HuH-7 (cell line): ENCODE data around the gene IFNA10.
"Not testable (repeated sequence)": the region's sequence is repeated elsewhere in the genome, so short reads cannot be mapped to it uniquely, and the experiment has no call there.

Experiments
- DNase-seq: peaks from one replicate; pipeline ENCODE4 v3.0.0; 2011; ENCODE audit warnings: low spot score

The IFNA10 gene

DNA sequence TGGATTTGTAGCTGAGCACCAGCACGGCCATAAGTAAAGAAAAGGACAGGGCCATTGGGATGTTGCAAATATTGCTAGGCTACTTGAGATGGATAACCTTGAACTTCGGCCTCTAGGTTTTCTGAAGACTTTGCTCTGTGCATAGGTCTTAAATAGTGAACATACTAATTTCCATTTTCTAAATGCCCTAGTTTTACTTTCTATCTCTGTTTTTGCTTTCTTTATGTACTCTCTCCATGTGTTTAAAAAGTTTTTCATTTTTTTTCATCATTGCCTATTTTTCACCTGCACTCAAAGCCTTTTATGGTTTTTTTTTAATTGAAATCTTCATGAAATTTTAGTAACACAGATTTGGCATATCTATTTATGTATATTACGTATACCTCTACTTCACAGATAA lies at the start of gene IFNA10:
Gene IFNA10 (minus strand): TSS at position 101 of the 400 bp plus-strand sequence. CDS start 46 bp downstream, at position 55.
- not testable (repeated sequence) for DNase-seq

DNA sequence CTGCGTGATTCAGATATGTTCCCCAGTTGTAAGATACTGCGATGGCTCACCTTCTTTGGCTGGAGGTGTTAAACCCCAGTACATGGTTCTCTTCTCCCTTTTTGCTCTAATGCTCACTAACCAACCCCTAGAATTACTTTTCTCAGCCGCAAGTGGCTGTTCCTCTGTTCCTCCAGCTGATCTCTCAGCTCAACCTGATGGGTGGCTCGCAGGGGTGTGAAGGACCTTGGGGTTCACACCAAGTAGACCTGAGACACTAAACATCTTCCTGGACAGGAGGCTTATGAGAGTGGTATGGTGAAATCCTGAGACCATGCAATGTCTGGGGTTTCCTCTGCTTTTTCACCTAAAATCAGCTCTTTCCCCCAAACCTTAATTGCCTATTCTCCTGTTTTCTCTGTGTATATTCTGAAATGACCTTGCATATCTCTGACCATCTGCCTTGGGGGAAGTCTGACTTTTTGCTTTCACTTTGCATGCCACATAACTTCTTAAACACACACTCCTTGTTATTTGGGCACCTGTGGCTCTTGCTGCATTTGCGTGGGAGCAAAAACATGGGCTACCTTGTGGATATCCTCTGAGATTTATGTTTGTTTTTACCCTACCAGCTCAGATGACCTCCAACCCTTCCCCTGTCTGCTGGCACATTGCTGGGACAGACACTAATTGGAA lies 48.7 kb upstream of the IFNA10 start:
- DNase-seq, result no peak

GRCh38 chr9:21252721-21253547 lies 46.0 kb upstream of the IFNA10 start:
- no peak for DNase-seq

- DNase-seq, result no peak
Measured at GRCh38 chr9:21251638-21252037, 44.7 kb upstream of the IFNA10 start.

DNA sequence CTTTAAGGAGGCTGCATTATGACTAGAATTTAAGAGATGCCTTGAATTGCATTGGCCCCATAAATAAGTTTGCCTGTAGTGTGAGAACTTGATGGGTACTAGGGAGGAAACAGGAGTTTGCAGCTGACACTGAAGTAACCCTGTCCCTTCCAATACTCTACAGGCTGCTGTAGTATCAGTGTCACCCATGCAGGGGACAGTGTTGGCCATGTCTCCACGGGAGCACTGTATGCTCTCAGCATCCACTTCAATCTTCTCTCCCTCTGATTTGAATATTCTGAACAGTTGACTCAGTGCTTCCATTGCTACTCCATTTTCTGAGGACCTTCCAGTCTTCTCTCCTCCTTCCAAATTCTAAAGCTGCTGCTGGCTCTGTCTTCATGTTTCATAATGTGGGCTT lies 44.2 kb upstream of the IFNA10 start:
- DNase-seq, result no peak

GRCh38 chr9:21244836-21245235 lies 37.9 kb upstream of the IFNA10 start:
- DNase-seq, result no peak

GRCh38 chr9:21239911-21240310 lies 33.0 kb upstream of the IFNA10 start, which contains the start of gene IFNA14:
TSS of gene IFNA14 (minus strand) at chr9:21240005. CDS start at chr9:21239935, 70 bp downstream.
- DNase-seq, result no peak

GRCh38 chr9:21236360-21236714 lies 29.4 kb upstream of the IFNA10 start:
- DNase-seq, result not testable (repeated sequence)

DNA sequence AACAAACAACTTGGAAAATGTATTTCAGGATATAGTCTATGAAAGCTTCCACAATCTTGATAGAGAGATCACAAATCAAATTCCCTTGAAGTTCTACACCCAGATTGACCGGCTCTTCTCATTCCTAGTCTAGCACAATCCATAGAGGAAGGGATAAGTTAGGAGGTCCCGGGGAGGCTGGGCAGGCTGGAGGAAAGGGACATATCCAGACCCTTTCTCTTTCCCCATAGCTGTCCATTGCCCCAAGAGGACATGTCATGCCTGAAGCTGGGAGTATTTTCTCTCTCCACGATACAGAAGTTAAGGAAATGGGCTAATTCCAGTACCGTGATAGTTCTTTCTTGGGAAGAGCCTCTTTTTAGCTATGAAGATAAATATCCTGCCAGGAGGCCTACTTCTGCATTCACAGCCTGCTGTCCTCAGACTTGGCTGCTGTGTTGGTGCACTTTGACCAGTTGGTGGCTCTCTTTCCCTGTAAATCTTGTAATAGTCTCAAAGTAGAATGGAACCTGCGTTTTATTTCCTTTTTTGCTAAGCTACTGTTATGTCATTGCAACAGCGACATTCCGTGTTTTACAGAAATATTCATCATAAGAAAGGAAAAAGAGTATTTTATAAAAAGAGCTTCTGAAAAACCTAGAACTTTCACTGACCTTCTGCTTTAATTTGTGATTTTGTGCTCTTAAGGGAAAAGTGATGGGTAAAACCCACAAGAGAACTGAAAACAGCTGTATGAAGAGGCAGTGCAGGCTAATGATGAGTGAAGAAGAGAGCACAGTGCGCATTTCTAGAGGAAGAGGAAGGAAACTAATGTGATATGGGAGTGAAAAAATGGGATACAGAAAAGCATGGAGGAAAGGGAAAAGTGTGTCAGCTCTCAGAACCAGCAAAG lies 28.8 kb upstream of the IFNA10 start:
- not testable (repeated sequence) for DNase-seq

DNA sequence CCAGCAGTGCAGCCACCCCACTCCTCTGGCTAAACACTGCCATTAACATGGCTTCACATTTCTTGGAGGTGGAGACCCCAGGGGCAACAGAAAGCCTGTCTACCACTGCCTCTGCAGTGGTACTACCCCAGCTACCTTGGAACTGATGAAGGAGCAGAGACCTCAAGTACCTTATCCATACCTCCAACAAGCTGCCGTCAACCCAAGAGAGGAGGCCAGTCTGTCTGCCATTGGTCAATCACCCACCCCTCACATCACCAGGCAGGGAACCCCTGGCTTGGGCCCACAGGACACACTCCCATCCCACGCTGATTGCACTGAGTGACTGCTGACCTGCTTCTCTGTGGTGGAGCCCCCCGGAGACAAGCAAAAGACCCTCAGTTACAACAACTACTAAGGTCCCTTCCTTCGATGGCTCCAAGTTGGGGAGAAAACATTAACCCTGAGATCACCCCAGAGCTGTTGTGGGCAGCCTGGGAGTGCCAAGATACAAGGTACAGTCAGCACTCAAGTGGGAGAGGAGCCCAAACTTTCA lies 27.3 kb upstream of the IFNA10 start:
- no peak for DNase-seq

DNA sequence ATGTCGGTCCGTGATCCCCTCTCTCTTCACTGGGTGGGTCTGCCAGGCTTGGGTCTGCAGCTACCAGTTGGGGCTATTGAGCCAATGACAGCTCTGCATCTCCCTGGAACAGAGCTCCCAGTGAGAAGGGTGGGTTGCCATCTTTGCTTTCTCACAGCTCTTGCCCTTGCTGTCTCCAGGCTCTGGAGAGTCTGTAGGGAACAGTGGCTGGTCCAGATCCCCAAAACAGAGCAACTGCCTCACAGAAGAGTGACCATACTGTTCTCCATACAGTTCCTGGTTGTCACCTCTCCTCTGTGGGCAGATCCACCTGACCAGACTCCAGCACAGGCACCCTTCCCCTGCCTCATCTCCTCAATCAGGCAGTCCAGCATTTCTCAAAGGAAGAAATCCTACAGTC lies 26.3 kb upstream of the IFNA10 start:
- no peak for DNase-seq

DNA sequence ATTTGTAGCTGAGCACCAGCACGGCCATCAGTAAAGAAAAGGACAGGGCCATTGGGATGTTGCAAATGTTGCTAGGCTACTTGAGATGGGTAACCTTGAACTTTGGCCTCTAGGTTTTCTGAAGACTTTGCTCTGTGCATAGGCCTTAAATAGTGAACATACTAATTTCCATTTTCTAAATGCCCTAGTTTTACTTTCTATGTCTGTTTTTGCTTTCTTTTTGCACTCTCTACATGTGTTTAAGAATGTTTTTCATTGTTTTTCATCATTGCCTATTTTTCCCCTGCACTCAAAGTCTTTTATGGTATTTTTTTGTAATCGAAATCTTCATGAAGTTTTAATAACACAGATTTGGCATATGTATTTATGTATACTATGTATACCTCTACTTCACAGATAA lies 21.2 kb upstream of the IFNA10 start, which contains the start of gene IFNA17:
Gene IFNA17 (minus strand): TSS at position 101 of the 400 bp plus-strand sequence. CDS start 49 bp downstream, at position 52.
- no peak for DNase-seq

GRCh38 chr9:21217211-21217610 lies 10.3 kb upstream of the IFNA10 start, which contains the start of gene IFNA16:
TSS of gene IFNA16 (minus strand) at chr9:21217311. CDS start at chr9:21217305, 6 bp downstream.
- not testable (repeated sequence) for DNase-seq

DNA sequence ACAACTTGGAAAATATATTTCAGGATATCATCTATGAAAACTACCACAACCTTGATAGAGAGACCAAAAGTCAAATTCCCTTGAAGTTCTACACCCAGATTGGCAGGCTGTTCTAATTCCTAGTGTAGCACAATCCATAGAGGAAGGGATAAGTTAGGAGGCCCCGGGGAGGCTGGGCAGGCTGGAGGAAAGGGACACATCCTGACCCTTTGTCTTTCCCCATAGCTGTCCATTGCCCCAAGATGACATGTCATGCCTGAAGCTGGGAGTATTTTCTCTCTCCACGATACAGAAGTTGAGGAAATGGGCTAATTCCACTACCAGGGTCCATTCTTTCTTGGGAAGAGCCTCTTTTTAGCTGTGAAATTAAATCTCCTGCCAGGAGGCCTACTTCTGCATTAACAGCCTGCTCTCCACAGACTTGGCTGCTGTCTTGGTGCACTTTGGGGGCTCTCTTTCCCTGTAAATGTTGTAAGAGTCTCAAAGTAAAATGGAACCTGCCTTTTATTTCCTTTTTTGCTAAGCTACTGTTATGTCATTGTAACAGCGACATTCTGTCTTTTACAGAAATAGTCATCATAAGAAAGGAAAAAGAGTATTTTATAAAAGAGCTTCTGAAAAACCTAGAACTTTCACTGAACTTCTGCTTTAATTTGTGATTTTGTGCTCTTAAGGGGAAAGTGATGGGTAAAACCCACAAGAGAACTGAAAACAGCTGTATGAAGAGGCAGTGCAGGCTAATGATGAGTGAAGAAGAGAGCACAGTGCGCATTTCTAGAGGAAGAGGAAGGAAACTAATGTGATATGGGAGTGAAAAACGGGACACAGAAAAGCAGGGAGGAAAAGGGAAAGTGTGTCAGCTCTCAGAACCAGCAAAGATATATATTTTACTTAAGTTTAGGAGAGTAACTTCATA lies 6.7 kb upstream of the IFNA10 start:
- DNase-seq, result not testable (repeated sequence)

DNA sequence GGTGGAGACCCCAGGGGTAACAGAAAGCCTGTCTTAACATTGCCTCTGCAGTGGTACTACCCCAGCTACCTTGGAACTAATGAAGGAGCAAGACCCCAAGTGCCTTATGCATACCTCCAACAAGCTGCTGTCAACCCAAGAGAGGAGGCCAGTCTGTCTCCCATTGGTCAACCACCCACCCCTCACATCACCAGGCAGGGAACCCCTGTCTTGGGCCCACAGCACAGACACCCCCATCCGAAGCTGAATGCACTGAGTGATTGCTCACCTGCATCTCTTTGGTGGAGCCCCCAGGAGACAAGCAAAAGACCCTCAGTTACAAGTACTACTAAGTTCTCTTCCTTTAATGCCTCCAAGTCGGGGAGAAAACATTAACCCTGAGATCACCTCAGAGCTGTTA lies 5.2 kb upstream of the IFNA10 start:
- not testable (repeated sequence) for DNase-seq

- not testable (repeated sequence) for DNase-seq
Measured at GRCh38 chr9:21210782-21211181, 3.8 kb upstream of the IFNA10 start.

DNA sequence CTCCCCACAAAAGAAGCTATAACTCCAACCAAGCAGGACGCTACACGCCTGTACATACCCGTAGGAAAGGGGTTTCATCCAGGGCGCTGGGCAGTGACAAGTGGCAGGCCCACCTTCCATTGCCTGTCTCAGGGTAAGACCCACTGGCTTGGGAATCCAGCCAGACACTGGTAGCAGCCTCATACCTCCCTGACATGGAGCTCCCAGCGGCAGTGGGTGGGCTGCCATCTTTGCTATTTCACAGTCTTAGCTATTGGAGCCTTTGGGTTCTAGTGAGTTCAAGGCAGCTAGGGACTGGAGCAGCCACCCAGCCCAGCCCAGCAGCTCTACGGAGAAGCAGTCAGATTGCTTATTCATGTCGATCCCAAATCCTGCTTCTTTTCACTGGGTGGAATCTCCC lies 3.4 kb upstream of the IFNA10 start:
- no peak for DNase-seq

GRCh38 chr9:21205204-21205603 lies 1.7 kb downstream of the IFNA10 start:
- DNase-seq, result no peak

DNA sequence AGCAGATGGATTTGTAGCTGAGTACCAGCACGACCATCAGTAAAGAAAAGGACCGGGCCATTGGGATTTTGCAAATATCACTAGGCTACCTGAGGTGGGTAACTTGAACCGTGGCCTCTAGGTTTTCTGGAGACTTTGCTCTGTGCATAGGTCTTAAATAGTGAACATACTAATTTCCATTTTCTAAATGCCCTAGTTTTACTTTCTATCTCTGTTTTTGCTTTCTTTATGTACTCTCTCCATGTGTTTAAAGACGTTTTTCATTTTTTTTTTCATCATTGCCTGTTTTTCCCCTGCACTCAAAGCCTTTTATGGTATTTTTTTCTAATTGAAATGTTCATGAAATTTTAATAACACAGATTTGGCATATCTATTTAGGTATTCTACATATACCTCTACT lies 4.8 kb downstream of the IFNA10 start, which contains the start of gene IFNA7:
Gene IFNA7 (minus strand): TSS at position 101 of the 400 bp plus-strand sequence. CDS start 40 bp downstream, at position 61.
- DNase-seq, result not testable (repeated sequence)
